GM19043 (cell line): Measurements from ENCODE around the gene CRYBA4.
A peak's percentile ranks its signal among the peaks of the same experiment; 100 is the strongest.

Experiments used
- ATAC-seq: cut with Tn5 transposase; IDR thresholded peaks from one replicate; pipeline ENCODE4 v1.9.1; 2021; ENCODE audit warnings: low read depth; ENCODE audit not compliant: unreplicated experiment

Gene CRYBA4

DNA sequence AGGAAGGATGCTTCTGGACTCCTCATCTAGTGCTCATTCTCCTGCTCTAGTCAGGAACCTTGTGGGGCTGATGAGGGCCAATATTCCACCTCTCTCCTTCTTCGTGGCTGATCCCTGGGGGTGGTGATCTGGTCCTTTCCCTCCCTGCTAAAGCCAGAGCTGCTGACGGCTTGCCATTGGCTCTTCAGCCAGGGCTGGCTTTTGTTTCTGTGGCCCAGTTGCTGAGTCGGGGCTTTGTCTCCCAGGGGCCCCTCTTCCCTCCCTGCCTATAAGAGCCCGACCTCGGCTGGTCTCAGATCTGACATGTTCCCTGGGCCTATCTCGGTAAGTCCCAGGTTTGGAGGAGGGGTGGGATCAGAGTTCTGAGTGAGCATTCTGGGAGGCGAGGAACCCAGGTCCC lies at the start of gene CRYBA4:
CRYBA4 (plus strand) TSS at position 301 of the 400 bp plus-strand sequence. CDS start 634 bp downstream, outside the sequence.
- no peak for ATAC-seq

DNA sequence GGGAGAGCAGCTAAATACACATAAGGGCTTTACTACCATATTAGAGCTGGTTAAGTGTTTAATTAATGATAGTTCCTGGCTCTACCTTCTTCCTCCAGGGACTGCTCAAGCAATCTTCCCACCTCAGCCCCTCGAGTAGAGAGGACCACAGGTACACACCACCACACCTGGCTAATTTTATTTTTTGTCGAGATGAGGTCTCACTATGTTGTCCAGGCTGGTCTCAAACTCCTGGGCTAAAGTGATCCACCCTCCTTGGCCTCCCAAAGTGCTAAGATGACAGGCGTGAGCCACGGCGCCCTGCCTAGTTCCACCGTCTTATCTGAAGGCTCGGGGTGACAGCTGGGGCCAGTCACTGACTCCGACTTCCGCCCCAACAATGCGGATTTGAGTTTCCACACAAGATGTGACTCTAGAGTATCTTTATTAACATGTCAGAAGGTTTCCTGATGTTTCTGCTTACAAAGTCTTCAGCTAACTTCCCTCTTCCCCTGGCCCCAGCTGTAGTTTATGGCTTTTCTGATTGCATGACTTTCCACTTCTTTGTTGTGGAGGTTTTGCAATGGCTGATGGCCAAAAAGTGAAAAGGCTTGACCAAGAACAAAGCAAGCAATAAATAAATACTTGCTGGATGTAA lies 48.6 kb upstream of the CRYBA4 start:
- ATAC-seq, result no peak

DNA sequence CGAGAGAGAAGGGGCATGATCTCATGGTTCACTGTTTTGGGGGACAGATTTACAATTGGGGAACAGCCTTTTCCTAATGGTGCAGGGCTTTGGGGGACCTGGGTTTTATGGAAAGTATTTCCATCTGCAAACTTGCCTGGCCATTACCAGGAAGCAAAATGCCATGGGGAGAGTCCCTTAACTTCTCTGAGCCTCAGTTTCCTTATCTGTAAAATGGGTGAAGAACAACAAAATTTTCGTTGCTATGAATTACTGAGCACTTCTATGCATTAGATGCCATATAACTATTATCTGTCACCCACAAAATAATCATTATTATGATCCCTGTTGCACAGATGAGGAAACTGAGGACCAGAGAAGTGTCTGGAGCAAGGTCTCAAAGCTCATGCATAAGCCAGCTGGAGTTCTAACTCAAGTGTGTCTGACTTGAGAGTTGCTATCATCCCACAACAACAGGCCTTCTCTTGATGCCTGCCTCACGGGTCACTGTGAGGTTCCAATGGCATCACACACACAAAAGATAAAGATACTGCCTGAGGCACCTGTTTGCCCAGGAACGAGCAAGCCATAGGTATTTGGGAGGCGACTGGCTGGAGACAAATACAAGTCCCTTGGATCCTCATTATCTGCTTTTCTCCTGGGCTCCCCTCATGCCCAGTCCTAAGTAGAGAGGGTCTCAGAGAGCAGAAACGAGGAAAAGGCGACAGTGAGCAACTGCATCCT lies 47.6 kb upstream of the CRYBA4 start:
- ATAC-seq, result no peak

DNA sequence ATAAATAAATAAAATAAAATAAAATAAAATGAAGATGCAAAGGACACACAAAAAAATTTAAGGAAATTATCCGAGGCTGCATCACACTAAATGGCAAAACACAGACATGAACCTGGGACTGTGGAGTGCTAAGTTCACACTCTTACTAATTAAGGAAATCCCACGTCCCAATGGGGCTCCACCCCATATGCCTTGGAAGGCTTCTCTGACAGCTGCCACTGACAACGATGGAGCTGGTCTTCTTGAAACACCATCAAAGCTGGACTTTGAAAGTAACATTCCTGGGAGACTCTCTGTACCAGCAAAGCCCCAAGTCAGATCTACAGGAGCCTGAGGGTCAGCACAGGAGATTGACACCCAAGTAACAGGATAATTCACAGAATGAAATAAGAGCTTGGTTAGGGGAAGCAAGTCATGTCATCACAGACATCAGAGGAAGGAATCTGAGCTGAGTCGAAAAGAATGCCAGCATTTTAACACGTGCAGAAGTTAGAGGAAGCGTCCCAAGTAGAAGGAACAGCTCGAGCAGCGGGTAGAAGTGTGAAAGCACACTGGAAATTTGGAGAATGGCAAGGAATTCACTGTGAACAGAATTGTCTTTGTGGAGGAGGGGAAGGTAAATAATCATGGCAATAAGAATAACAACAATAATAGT lies 45.6 kb upstream of the CRYBA4 start:
- no peak for ATAC-seq

DNA sequence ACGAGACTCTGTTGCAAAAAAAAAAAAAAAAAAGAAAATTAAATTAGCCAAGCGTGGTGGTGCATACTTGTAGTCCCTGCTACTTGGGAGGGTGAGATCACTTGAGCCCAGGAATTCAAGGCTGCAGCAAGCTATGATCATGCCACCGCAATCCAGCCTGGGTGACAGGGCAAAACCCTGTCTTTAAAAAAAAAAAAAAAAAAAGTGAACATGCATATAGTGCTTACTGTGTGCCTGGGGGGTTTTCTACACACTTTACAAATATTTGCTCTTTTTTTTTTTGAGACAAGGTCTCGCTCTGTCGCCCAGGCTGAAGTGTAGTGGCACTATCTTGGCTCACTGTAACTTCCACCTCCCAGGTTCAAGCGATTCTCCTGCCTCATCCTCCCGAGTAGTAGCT lies 44.7 kb upstream of the CRYBA4 start:
- no peak for ATAC-seq

DNA sequence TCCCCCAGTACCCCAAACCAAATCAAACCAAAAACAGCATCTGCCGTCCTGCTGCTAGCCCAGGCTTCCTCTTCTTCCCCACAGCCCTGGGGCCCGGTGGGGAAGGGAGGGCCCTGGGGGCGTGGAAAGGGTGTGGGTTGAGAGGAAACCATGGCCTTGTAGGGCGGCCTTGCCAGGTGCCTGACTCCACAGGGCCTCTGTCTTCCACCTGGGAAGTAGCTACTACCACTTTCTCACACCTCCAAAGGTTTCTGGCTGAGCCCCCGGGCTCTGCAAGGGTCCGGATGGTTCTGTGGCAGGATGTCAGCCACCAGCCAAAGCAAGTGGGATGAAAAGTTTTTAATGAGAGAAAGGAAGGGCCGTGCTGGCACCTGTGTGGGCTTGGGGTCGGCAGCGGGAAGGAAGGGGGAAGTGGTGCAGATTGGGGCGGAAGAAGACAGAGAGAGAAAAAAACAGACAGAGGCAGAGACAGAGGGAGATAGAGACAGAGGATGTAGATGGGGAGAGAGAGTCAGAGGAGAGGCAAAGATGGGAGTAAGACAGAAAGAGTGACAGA lies 42.4 kb upstream of the CRYBA4 start:
- peak; percentile 71 for ATAC-seq

DNA sequence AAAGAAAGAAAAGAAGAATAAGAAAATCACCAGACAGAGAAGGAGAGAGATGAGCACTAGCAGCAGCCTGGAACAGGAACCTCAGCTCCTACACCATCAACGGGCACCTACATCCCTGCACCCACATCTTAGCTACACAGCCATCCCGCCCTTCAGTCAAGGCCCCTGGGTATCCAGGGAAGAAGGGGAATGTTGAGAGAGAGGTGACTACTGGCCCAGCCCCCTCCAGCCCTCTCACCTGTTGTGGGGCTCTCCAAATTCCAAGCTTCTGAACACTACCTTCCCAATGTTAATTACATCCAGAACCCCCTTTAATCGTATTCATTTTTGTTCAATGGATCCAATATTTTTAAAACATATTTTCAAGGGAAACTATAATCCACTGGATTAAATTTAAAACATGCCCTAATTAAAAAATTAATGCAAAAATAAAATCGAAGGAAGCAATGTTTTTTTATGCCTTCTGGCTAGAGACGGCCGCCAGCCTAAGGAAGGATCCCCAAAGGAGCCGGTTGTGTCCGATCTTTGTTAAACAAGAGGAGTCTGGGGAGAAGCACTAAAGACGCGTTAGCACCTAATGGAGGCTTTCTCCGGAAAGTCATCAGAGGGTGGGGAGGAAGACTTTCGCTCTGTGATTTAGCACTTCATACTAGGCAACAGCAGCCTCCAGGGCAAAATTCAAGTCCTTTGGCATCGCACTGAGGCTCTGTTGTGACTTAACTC lies 41.4 kb upstream of the CRYBA4 start:
- no peak for ATAC-seq

DNA sequence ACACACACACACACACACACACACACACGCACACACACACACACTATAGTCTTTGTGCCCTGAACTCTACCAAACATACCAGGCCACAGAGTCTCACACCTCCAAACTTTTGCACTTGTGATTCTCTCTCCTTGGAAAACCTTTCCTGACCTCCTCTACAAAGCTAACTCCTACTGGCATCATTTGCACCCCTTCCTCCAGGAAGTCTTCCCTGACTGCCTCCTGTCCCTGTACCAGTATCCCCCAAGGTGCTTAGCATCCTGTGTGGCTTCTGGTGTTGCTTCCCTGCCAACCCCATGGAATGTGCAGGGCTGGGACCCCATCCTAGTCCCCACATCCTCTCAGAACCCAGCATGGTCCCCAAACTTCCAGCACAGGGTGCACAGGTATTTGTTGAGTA lies 40.7 kb upstream of the CRYBA4 start:
- no peak for ATAC-seq

DNA sequence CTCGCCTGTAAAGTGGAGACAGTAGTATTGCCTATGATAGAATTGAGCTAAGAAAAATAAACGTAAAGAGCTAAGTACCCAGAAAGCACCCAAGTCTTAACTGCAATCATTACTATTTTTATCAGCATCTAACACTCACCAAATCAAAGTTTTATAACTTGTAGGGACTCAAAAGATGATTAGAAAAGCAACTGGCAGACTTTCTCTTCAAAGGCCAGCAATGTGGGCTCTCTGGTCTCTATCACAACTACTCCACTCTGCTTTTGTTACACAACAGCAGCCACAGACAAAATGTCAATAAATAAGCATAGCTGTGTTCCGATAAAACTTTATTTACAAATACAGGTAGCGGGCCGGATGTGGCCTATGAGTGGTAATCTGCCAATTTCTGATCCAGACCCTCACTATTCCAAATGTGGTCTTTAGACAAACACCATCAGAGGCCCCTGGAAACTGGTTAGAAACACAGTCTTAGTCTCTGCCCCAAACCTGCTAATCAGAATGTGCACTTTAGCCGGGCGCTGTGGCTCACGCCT lies 40.1 kb upstream of the CRYBA4 start:
- ATAC-seq, result no peak

DNA sequence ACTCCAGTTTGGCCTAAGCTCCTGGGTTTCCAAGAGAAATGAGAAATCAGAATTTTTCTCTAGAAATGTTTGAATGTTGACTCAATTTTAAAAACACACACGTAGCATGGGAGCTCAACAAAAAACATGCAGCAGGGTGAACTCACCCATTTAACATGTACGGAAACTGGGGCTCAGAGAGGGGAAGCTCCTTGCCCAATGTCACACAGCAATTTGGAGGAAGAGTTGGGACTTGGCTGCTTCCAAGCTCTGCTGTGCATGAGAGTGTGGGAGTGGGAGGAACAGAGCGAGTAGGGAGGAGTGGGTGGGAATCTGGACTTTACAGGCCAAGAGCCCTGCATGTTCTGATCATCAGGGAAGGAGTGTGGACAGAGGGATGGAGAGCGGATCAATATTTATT lies 37.8 kb upstream of the CRYBA4 start:
- ATAC-seq, result no peak

DNA sequence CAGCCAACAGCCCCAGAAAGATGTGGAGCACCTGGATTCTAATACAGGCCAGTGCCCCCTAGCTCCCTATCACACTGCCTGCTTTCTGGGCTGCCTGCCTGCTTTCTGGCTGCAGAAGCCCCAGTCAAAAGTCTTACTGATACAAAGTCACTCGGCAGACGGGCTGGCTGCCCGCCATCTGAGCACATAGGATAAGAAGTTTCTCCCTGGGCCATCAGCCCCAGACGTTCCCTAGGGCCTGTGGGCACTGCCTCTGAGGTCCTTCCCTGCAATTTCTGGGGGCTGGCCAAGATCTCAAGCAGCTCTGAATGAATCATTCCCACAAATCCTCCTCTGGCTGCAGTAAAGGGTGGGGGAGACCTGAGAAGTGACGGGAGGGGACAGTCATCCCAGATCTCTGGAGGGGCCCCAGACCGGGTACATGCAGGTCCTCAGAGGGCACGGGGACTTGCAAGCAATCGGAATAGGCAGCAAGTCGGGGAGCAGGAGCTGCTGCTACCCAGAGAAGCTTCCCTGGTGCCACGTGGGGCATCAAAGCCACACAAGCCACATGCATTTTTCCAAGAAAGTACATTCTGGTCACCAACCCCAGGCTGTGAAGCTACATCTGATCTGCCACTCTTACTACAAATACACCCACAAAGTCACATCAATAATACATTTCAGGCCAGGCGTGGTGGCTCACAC lies 36.5 kb upstream of the CRYBA4 start:
- no peak for ATAC-seq

DNA sequence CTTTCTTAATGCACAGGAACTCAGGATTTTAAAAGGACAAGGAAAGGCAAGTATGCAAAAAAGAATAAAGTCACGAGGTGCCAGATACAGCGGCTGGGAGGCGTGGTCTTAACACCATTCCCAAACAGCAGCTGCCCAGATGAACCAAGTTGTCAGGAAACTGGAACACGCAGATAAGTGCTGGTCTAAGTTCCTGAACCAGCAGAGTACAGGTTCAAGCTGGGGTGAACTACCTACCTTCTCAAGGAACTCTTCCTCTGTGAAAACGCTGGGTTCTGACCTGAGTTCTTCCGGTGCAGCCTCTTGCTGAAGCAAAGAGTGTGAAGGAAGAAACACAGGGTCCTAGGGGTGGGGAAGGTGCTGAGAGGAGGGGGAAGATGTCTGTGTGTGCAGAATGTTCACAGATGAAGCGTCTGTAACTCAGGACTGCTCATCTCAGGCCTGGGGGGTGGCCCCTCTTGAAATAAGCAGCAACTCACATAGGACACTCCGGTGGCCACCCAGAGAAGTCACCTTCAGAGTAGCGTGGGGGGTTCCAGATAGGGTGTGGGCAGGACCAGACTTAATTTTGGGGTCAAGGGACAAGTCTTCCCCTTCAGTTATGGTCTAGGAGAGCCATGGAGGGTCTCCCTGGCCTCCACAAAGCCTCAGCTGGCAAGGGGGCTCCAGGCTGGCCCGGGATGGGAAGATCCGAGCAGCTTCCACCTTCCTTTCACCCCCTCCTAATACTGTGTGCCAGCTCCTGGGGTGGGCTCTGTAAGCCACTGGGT lies 35.0 kb upstream of the CRYBA4 start:
- no peak for ATAC-seq

DNA sequence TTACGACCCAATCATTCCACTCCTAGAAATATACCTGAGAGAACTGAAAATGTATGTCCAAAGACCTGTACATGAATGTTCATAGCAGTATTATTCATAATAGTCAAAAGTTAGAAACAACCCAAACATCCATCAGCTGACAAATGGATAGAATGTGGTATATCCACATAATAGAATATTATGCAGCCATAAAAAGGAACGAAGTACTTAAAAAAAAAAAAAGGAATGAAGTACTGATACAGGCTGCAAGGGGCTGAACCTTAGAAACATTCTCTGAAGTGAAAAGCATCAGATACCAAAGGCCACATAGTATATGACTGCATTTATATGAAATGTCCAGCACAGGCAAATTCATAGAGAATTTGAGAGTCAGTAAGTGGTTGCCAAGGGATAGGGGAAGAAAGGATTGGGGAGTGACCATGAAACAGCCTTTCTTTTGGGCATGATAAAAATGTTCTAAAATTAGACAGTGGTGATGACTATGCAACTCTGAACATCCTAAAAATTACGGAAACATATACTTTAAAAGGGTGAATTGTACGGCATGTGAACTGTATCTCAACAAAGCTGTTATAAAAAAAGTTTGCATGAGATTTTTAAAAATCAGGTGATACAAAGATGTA lies 33.7 kb upstream of the CRYBA4 start:
- no peak for ATAC-seq

DNA sequence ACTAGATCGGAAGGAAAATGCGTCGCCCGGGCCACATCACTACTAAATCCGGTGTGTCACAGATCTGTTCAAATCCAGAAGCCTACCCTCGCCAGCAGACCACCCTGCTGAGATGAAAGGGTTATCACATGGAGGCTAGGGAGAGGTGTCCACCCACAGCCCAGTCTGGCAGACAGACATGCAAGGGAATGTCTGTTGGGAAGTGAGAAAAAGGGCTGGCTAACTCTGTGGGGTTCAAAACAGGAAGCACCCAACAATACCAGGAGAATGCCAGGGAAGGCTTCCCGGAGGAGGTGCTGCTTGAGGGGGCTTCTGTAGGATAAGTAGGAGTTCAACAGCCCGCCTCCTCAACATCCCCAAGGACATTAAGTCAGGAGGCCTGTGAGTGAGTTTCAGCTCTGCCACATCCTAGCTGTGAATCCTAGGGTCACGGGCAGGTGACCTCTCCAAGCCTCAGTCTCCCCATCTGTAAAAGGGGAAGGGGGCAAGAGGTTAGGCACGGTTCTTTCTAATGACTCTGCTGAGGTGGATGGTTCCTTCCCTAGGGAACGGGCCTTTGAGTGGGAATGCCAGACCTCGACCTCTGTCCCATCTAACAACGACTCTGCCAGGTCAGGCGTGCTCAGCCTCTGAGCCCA lies 32.9 kb upstream of the CRYBA4 start:
- no peak for ATAC-seq

DNA sequence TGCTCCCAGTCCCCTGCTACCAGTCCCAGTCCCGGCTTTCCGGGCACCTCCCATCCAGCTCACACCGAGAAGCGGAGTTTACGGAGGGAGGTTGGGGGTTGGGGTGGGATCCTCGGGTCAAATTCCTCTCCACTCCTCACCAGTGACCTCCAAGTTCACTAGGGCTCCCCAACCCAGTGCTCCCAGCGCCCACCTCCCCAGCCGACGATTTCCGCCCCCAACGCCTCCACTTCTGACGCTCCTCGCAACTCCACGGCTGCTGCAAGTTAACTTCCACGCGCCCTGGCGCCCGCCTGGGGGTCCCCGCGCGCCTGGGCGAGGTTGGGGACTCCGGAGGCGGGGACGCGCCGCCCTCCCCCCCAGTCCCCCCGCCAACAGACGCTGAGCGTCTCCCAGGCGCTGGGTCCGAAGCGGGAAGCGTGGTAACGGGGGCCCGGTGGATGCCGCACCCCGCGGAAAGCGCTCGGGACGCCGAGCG lies 32.4 kb upstream of the CRYBA4 start:
- ATAC-seq, result peak; percentile 9

DNA sequence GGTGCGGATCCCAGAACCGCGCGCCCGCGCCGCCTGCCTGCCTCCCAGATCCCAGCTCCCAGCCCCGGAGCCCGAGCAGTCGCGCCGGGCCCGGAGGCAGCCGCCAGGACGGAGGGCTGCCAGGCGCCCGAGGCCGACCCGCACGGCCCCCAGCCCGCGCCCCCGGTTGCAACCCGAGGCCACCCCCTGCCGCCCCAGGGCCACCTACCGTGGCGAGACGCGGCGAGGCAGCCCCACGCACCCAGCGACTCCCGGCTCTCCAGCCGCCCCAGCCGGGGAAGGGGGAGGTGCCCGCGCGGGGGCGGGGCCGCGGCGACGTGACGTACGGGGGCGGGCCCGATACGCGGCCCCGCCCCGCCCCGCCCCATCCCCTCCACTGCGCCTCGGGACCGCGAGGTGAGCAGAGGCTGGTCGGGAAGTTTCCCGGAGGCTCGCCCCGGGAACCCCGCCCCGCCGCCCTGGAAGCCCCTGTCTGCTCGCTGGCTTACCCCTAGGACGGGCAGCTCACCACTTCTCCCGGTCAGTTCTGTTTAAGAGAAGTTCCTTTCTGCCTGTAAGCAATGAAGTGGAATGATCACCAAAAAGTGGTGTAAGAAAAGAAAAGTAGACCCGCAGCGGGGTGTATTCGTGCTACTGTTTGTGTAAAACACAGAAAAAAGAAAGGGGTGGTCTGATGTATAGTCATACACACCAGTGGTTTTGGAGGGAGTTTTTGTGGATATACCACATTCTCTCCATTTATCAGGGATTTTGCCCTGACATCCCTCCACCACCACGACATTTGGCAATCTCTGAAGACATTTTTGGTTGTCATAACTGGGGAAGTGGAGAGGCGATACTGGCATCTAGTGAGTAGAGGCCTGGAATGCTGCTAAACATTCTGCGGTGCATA lies 31.7 kb upstream of the CRYBA4 start, which contains the start of gene TPST2:
TPST2 (minus strand) TSS at position 288 of the 892 bp plus-strand sequence. CDS start 48,502 bp downstream, outside the sequence.
- peak; percentile 52 for ATAC-seq

DNA sequence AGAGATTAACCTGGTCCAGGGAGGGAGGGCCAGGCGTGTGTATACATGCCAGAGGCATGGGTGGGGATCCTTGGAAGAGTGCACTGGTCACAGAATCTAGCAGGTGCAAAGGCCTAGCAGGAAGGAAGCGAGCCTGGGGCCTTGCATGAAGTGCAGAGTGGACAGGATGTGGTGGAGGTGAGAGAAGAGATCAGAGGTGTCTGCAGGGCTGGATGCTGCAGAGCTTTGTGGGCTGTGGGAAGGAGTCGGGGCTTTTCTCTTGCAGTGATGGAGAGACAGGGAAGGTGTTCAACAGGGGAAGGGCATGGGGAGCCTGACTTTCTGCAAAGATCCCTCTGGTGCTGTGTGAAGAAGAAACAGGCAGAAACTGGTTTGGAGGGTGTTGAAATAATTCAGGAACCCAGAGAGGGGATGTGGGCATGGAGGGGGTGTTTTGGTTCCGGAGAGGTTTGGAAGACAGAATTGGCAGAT lies 29.3 kb upstream of the CRYBA4 start:
- peak; percentile 63 for ATAC-seq
